GM12873 (cell line): Measurements from ENCODE around the gene ACP3.

Experiments used
- CTCF ChIP-seq: IDR thresholded peaks from 2 replicates; pipeline ENCODE4 v1.5.1; 2012; ENCODE audit warnings: low read depth, mild to moderate bottlenecking, moderate library complexity, low read length, control low read depth; ENCODE audit not compliant: insufficient read depth; ENCODE audit errors: missing control alignments

The ACP3 gene

GRCh38 chr3:132405188-132405587, 88.0 kb downstream of the ACP3 start:
- TF ChIP-seq CTCF: no peak

- no peak for TF ChIP-seq CTCF
These were observed 88.5 kb downstream of the ACP3 start for GRCh38 chr3:132405609-132406299.

- no peak for TF ChIP-seq CTCF
These were observed 89.4 kb downstream of the ACP3 start for GRCh38 chr3:132406587-132406986.

- TF ChIP-seq CTCF: no peak
These were observed 89.8 kb downstream of the ACP3 start for GRCh38 chr3:132407025-132407424.
